GM21423 (cell line): ENCODE data around the gene USP12.

Experiments
- ATAC-seq: cut with Tn5 transposase; IDR thresholded peaks from one replicate; pipeline ENCODE4 v1.9.1; 2021; ENCODE audit warnings: mild to moderate bottlenecking, moderate library complexity; ENCODE audit not compliant: unreplicated experiment

The USP12 gene

GRCh38 chr13:27186295-27186694 is 14.7 kb upstream of the USP12 start:
- no peak for ATAC-seq

GRCh38 chr13:27183561-27184147 is 12.0 kb upstream of the USP12 start:
- no peak for ATAC-seq

- no peak for ATAC-seq
Observed at GRCh38 chr13:27182844-27183497, 11.4 kb upstream of the USP12 start.

- no peak for ATAC-seq
Observed at GRCh38 chr13:27182054-27182453, 10.4 kb upstream of the USP12 start.

- no peak for ATAC-seq
Observed at GRCh38 chr13:27177852-27178251, 6.2 kb upstream of the USP12 start.

- ATAC-seq: no peak
Observed at GRCh38 chr13:27176470-27177410, 5.1 kb upstream of the USP12 start.

- no peak for ATAC-seq
Observed at GRCh38 chr13:27174766-27175455, 3.3 kb upstream of the USP12 start.

- no peak for ATAC-seq
Observed at GRCh38 chr13:27172495-27172842, 858 bp upstream of the USP12 start.

GRCh38 chr13:27171827-27172494 is 350 bp upstream of the USP12 start:
- ATAC-seq: peak; percentile 83

GRCh38 chr13:27170516-27171243 is 931 bp downstream of the USP12 start:
- peak; percentile 2 for ATAC-seq

- no peak for ATAC-seq
Observed at GRCh38 chr13:27170221-27170515, 1.4 kb downstream of the USP12 start.

GRCh38 chr13:27168906-27169657 is 2.5 kb downstream of the USP12 start:
- ATAC-seq: no peak

- ATAC-seq: no peak
Observed at GRCh38 chr13:27168086-27168485, 3.5 kb downstream of the USP12 start.

GRCh38 chr13:27166313-27166712 is 5.3 kb downstream of the USP12 start:
- no peak for ATAC-seq

- ATAC-seq: no peak
Observed at GRCh38 chr13:27161980-27162379, 9.6 kb downstream of the USP12 start.

- no peak for ATAC-seq
Observed at GRCh38 chr13:27161423-27161822, 10.2 kb downstream of the USP12 start.

- ATAC-seq: no peak
Observed at GRCh38 chr13:27160657-27161295, 10.8 kb downstream of the USP12 start.

- no peak for ATAC-seq
Observed at GRCh38 chr13:27159806-27160563, 11.6 kb downstream of the USP12 start.
